Measurements from ENCODE around the gene VIPAS39.

DNA sequence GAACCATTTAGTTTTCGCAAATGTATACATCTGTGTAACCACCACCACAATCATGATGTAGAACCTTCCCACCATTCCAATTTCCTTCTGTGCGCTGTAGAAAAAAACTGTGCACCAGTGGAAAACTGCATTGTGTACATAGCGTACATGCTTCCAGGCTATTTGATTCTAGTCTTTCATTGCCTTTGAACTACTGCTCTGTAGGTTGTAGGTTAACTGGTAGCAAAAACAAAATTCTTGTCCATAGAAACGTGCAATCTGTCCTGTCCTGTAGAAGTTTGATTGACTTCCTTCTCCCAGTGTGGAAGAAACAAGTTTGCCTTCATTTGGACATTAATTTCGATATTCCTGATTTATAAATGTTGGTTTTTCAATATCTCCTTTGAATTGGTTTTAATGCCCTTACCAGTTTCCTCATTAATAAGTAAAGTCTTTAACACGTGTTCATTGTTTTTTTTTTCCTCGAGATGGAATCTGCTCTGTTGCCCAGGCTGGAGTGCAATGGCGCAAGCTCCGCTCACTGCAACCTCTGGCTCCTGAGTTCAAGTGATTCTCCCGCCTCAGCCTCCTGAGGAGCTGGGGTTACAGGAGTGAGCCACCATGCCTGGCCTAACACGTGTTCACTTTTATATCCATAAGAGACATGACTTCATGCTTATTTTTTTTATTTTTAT lies 44.8 kb upstream of the VIPAS39 start:
- TF ChIP-seq CTCF (conservative IDR thresholded peaks at IDR 0.05) = no peak
- no peak for TF ChIP-seq EZH2 (IDR thresholded peaks at IDR 0.05; ENCODE audit: low read depth)

Data from PC-9 (cell line).